ENCODE measurements around the gene RTCB.
"Not testable (repeated sequence)": the region's sequence is repeated elsewhere in the genome, so short reads cannot be mapped to it uniquely, and the experiment has no call there.

RTCB gene

GRCh38 chr22:32389685-32390084 lies 22.4 kb downstream of the RTCB start:
- DNase-seq (ENCODE audit: low read depth), result no peak

DNA sequence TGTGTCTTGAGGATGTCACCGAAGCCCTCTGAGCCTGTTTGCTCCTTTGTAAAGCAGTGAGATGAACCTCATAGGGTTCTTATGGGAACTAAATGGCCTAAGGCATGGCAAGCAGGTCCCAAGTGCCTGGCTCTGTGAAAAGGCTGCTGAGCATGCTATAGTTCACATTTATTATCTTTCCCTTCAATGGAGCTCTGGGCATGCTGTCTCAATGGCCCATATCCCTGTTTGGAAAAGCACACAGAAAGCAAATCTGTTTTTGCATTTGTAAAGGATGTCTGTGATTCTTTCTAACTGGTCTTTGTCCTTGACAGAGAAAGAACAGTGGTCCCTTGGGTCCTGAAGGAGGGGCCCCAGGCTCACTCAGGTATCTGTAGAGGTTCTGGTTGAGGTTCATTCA lies 26.4 kb downstream of the RTCB start:
- no peak for DNase-seq (ENCODE audit: low read depth)

DNA sequence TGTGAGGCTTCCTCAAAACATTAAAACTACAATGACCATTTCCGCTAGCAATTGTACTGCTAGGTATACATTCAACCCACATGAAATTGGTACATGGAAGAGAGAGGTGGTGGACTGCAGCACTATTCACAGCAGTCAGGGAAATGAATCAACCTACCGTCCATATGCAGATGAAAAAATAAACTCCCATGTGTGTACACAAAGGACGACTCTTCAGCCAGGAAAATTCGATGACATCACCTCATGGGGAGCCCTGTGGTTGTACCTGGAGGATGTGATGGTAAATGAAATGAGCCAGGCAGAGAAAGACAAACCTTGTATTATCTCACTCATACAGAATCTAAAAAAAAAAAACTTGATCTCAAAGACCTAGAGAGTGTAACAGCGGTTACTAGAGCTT lies 31.1 kb downstream of the RTCB start:
- no peak for DNase-seq (ENCODE audit: low read depth)

DNA sequence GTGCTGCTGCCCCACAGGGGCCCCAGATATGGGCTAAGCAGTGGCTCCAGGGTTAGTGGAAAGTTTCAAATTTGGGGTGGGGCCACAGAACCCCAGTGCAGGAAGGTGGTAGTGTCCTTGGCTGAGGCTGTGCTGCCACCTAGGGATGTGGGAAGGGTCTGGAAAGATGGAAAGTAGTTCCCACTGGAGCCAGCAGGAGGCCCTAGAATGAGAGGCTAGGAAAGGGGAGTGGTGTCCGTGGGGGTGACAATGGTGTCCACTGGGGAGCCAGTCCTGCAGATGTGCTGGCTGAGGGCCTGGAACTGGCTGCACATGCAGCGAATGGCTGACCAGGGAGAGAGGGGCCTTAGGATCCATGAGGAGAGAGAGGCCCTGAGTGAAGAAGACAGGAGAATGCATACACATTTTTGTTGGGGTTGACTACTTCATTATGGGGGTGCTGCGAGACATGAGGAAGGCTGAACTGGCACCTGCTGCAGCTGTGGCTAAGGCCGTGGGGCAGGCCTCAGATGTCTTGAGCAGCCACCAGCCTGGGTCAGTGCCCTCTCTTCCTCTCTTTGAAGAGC lies 33.3 kb downstream of the RTCB start:
- no peak for DNase-seq (ENCODE audit: low read depth)

- DNase-seq (ENCODE audit: low read depth), result no peak
These were observed 35.4 kb downstream of the RTCB start for GRCh38 chr22:32376681-32377080.

DNA sequence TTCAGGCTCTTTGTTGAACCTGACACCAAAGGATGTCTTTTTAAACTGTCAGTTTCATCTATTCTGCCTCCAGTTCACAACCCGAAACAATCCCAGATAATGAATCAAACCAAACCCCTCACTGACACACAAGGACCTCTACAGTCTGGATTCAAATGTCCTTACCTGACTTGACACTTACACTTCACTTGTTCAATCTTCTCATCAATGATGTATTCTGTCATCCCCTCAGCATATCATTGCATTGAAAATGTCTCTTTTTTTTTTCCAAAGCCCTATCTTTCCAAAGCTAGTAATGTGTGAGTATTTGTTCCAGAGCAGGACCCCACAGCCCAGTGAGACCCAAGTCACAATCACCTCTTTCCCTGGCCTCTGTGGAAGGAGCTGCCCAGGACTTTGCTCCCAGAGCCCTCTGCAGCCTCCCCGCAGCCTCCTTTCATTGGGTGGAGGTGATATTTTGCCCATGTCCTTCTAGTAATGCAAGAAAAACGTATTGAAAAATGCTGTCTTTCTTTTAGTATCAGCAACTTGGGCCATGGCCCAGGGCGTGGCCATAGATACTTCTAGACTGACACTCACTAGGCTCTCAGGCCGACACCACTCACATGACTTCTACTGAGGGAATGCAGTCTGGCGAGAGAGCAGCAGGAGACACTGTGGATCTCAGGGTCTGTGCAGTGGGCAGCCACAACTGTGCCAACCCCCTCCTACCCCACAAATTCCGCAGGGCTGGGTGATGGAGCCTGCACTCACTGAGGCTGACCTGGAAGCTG lies 36.2 kb downstream of the RTCB start:
- no peak for DNase-seq (ENCODE audit: low read depth)

DNA sequence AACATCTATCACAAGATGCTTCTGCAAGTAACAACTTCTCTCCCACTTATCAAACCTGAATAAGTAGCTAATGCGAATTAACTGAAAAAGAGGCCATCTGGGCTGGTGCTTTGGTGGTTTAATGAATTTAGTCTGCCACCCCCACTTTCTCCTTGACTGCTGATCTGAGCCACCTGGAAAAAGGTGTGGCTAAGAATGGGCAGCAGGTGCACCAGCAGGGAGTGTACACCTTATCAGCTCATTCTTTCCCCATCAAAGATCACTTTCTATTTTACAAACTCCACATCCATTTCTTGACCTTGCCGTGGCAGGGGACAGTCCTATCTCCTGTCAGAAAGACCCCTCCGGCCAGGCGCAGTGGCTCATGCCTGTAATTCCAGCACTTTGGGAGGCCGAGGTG lies 47.8 kb downstream of the RTCB start:
- DNase-seq (ENCODE audit: low read depth), result no peak

DNA sequence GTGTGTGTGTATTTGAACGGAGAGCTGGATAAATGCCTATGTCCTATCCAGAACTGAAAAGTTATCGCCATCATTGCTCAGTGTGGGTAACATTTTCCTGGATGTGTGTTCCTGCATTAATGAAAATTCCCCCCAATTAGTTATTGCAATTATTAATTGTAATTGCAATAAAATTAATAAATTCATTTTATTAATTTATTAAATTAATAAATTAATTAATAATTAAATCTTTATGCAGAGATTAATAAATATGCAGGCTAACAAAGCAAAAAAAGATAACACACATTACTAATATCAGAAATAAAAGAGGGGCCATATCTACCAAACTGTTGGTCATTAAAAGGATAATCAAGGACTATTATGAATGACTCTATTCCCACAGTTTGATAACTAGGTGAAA lies 50.8 kb downstream of the RTCB start:
- no peak for DNase-seq (ENCODE audit: low read depth)

GRCh38 chr22:32360096-32360495 lies 52.0 kb downstream of the RTCB start:
- not testable (repeated sequence) for DNase-seq (ENCODE audit: low read depth)

DNA sequence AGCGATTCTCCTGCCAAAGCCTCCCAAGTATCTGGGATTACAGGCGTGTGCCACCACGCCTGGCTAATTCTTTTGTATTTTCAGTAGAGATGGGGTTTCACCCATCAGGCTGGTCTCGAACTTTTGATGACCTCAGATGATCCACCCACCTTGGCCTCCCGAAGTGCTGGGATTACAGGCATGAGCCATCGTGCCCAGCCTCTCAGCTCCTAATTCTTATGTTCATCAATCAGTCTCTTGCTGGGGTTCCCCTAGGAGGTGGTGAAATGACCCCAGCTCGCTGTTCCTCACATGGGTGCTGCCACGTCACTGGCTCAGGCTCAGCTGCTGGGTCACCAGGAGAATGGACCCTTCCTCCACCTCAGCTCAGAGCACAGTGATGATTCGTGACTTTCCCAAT lies 54.5 kb downstream of the RTCB start, which contains the start of gene RFPL3:
Gene RFPL3, plus strand, starts transcription at position 301 of the 400 bp plus-strand sequence. CDS start 205 bp downstream, outside the sequence.
- not testable (repeated sequence) for DNase-seq (ENCODE audit: low read depth)

- no peak for DNase-seq (ENCODE audit: low read depth)
These were observed 56.3 kb downstream of the RTCB start for GRCh38 chr22:32355760-32356159.

GRCh38 chr22:32354360-32355351 lies 57.4 kb downstream of the RTCB start:
- no peak for DNase-seq (ENCODE audit: low read depth)

DNA sequence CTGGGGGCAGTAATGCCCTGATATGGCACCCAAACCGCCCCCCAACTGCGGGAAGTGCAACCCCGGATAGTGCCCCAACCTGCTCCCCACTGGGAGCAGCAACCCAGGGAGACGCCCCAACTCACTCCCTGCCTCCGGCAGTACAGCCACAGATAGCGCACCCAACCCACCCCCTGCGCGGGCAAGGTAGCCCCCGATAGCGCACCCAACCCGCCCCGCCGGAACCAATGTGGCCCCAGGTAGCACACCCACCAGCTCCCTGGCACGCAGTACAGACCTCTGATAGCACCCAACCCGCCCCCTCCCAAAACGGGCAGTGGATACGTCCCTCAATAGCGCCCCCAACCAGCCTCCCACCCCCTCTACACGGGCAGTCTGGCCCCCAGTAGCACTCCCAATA lies 58.2 kb downstream of the RTCB start:
- no peak for DNase-seq (ENCODE audit: low read depth)

GRCh38 chr22:32353292-32353691 lies 58.8 kb downstream of the RTCB start:
- DNase-seq (ENCODE audit: low read depth), result no peak

DNA sequence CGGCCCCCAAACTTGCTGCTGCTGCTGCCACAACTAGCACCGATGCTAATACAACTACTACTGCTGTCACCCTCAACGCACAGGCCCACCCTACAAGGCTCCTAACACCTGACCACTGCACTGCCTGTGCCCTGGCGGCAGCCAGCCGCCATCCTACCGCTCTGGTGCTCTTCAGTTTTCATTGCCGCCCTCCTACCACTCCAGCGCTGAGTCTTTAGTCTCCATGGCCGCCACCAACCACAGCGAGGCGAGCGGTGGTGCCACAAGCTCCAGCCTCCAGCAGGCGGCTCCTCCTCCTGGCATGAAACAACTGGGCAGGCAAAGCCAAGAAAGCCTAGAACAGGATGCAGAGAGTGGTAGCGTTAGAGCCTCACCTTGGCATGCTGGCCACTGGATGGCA lies 59.4 kb downstream of the RTCB start:
- DNase-seq (ENCODE audit: low read depth), result no peak

GRCh38 chr22:32351875-32352274 lies 60.2 kb downstream of the RTCB start:
- DNase-seq (ENCODE audit: low read depth), result not testable (repeated sequence)

- DNase-seq (ENCODE audit: low read depth), result no peak
These were observed 63.9 kb downstream of the RTCB start for GRCh38 chr22:32348031-32348611.

DNA sequence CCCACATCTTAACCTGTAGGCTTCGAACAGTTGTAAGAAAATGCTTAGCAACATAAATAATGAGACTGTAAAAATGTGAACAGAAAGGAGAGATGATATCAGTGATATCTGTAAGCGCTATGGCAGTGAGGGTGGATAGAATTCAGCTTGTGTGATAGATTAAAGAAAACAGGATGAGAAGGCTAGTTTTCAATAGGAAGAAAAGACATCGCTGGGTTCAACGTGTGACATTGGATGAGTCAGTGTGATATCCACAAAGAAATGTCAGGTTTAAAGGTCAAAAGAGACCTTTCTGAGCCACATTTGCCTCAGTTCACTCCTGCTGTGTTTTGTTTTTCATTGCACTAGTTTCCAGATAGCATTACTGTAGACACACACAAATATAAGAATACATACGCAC lies 68.1 kb downstream of the RTCB start:
- no peak for DNase-seq (ENCODE audit: low read depth)

DNA sequence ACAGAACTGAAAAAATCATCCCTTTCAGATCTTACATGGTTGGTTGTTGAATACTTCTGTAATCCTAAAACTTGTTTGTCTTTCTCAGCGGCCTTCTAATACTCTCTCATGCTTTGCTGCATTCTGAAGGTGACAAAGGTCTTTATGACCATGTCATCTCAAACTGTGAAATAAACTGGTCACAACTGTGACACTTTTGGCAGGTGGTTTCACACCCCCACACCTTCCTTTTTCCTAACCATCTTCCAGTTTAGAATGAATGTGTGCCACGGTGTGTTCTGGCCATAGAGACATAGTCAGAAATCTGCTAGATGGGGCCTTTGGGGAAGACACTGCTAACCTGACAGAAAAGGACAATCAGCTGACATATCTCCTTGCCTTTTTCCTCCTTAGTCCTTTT lies 69.1 kb downstream of the RTCB start:
- DNase-seq (ENCODE audit: low read depth), result no peak

DNA sequence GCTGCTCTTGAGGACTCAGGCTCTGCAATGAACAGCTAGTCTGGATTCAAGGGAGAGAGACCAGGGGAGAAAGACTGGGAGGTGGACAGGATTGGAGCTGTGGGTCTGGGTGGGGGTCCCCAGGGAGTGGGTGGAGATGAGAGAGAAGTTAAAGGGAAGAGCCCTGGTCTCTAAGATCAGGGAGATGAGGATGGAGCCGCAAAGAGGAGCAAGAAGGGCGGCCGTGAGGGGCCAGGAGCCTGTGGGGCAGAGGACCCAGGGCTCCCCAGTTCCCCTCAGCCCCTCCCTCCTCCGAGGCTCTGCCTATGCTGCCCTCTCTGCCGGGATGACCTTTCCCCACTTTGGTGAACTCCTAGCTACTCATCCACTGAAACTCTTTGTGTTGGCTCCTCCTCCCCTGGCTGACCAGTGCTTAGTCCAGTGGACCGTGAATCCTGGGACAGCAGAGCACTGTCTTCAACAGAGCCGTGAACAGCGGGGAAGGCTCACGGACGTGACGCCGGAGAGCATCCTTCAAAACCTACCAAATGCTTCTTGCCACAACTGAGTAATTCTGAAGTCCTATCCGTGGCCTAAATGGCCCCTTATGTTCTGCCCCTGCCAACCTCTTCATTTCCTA lies 70.8 kb downstream of the RTCB start:
- no peak for DNase-seq (ENCODE audit: low read depth)

GRCh38 chr22:32340411-32340810 lies 71.6 kb downstream of the RTCB start:
- DNase-seq (ENCODE audit: low read depth), result no peak

Data from stimulated activated CD8-positive, alpha-beta memory T cell treated with anti-CD3 and anti-CD28 coated beads, Interleukin-12 subunit alpha, Interleukin-12 subunit beta, amount 100 ng/mL, for 4 hours (primary cell).